PC-9 (cell line): ENCODE results near the gene BANP. TPM values are rescaled to one million over a fixed set of nuclear protein-coding genes. Genes with fewer than 3 reads are reported as not detected.
"Not testable (repeated sequence)": the region's sequence is repeated elsewhere in the genome, so short reads cannot be mapped to it uniquely, and the experiment has no call there.

Experiments used
- BruUV-seq: library from RNA; stranded (reverse); fragments of 400-500 nt; replicated peaks from 2 replicates; lab custom pipeline; 2021; lab: Mats Ljungman, UMichigan
- CTCF ChIA-PET: fragments of 300-600 bp; sonication (Branson Sonifier 250); formaldehyde crosslinking; loops from one replicate; lab custom pipeline; 2022; ENCODE audit warnings: antibody characterized with exemption; lab: Charles Lee
- POLR2A ChIA-PET: fragments of 300-600 bp; sonication (Branson Sonifier 250); formaldehyde crosslinking; loops from one replicate; lab custom pipeline; 2022; ENCODE audit warnings: antibody characterized with exemption; ENCODE audit not compliant: unreplicated experiment; lab: Charles Lee
- DNase-seq, 2 experiments: peaks; one replicate each; pipeline versions ENCODE4 v3.0.0 to v3.0.0-alpha.2; 2015 to 2022; ENCODE audit warnings: mixed read lengths in 1 of 2
- H2AFZ ChIP-seq: fragments of 200-600 bp; sonication (generic); 2 replicates; pipeline ENCODE4 v1.8.1; 2017; ENCODE audit warnings: antibody characterized with exemption
- H3F3A ChIP-seq: fragments of 200-600 bp; sonication (generic); 2 replicates; pipeline ENCODE4 v1.8.1; 2017; ENCODE audit warnings: antibody characterized with exemption, mild to moderate bottlenecking, low read depth; ENCODE audit not compliant: insufficient read depth
- H3K27ac ChIP-seq: fragments of 200-600 bp; sonication (generic); 2 replicates; pipeline ENCODE4 v1.6.1; 2016; ENCODE audit warnings: mixed run types
- H3K27me3 ChIP-seq: fragments of 200-600 bp; sonication (generic); 2 replicates; pipeline ENCODE4 v1.6.1; 2016; ENCODE audit warnings: low read depth, mixed run types; ENCODE audit not compliant: insufficient read depth
- H3K36me3 ChIP-seq: fragments of 200-600 bp; sonication (generic); 2 replicates; pipeline ENCODE4 v1.6.1; 2016; ENCODE audit warnings: low read depth, mixed run types
- H3K4me1 ChIP-seq: fragments of 200-600 bp; sonication (generic); replicated peaks from 2 replicates; pipeline ENCODE4 v1.6.1; 2016; ENCODE audit warnings: mixed run types; ENCODE audit not compliant: insufficient read depth
- H3K4me2 ChIP-seq: fragments of 200-600 bp; sonication (generic); 2 replicates; pipeline ENCODE4 v1.6.1; 2017; ENCODE audit warnings: mixed run types
- H3K4me3 ChIP-seq: fragments of 200-600 bp; sonication (generic); 2 replicates; pipeline ENCODE4 v1.6.1; 2016; ENCODE audit warnings: mixed run types
- H3K79me2 ChIP-seq: fragments of 200-600 bp; sonication (generic); 2 replicates; pipeline ENCODE4 v1.6.1; 2017; ENCODE audit warnings: low read depth, mixed run types
- H3K9me2 ChIP-seq: fragments of 200-600 bp; sonication (generic); 2 replicates; pipeline ENCODE4 v1.8.1; 2017; ENCODE audit warnings: mild to moderate bottlenecking; ENCODE audit not compliant: insufficient read depth
- H3K9me3 ChIP-seq: fragments of 200-600 bp; sonication (generic); 2 replicates; pipeline ENCODE4 v1.8.1; 2016; ENCODE audit warnings: low read depth; ENCODE audit not compliant: insufficient read depth
- H4K20me1 ChIP-seq: fragments of 200-600 bp; sonication (generic); 2 replicates; pipeline ENCODE4 v1.8.1; 2017; ENCODE audit not compliant: insufficient read depth
- CTCF ChIP-seq: fragments of 200-600 bp; sonication (generic); conservative IDR thresholded peaks from 2 replicates; pipeline ENCODE4 v1.6.1; 2017; ENCODE audit warnings: mixed run types, antibody characterized with exemption, mild to moderate bottlenecking, moderate library complexity
- EZH2 ChIP-seq: fragments of 200-600 bp; sonication (generic); IDR thresholded peaks from 2 replicates; pipeline ENCODE4 v1.8.0; 2017; ENCODE audit warnings: antibody characterized with exemption, low read depth
- intact Hi-C: fragments of 100-400 bp; cut with micrococcal nuclease; formaldehyde crosslinking; loops from one replicate; pipeline ENCODE4 v1.10.0; 2022; ENCODE audit not compliant: unreplicated experiment
- total RNA-seq: library from RNA; stranded (reverse); gene quantifications from 2 replicates; pipeline ENCODE4 v1.2.3, GENCODE V29; 2021

BANP gene
- total RNA-seq, 1 experiment from 2014 or later, result 73.2 TPM

- POLR2A ChIA-PET, H3K27me3 ChIP-seq, H3K9me2 ChIP-seq, H2AFZ ChIP-seq, H3K9me3 ChIP-seq, H3K79me2 ChIP-seq, H3K27ac ChIP-seq, H3K36me3 ChIP-seq, H3F3A ChIP-seq, BruUV-seq, CTCF ChIA-PET, H3K4me1 ChIP-seq, H3K4me2 ChIP-seq, H4K20me1 ChIP-seq, H3K4me3 ChIP-seq, intact Hi-C loops: not testable (repeated sequence)
- TF ChIP-seq CTCF, result peak; percentile 58; the same call in 1 of the 2 replicates
- peak in 1 of 2 experiments; percentile 15 for DNase-seq
These were observed 147.7 kb downstream of the BANP start for GRCh38 chr16:88098731-88099562.

GRCh38 chr16:88099563-88099890 lies 148.3 kb downstream of the BANP start:
- no peaks in the 10 kb centered on the region for H3K79me2 ChIP-seq
- intact Hi-C loops, result no loop called here
- no peak overlapping the region for H2AFZ ChIP-seq
- no TSS peak for BruUV-seq
- no peaks in the 10 kb centered on the region for H3K36me3 ChIP-seq
- H3K9me3 ChIP-seq, result no peaks in the 10 kb centered on the region
- H3K4me1 ChIP-seq, result no peaks in the 10 kb centered on the region
- no peak overlapping the region for H3K4me3 ChIP-seq
- no peaks in the 10 kb centered on the region for H3F3A ChIP-seq
- no peaks in the 10 kb centered on the region for H4K20me1 ChIP-seq
- DNase-seq, result no peak
- TF ChIP-seq CTCF (no peak), EZH2 (no peak)
- H3K4me2 ChIP-seq, result no peak overlapping the region
- H3K9me2 ChIP-seq, result no peaks in the 10 kb centered on the region
- CTCF ChIA-PET, result no interaction called here
- no peak overlapping the region for H3K27ac ChIP-seq
- no peaks in the 10 kb centered on the region for H3K27me3 ChIP-seq
- POLR2A ChIA-PET, result no interaction called here

- H3K27ac ChIP-seq, intact Hi-C loops, H3K9me3 ChIP-seq: not testable (repeated sequence)
These were observed 148.7 kb downstream of the BANP start for GRCh38 chr16:88099956-88100355.

GRCh38 chr16:88100801-88101622 lies 149.8 kb downstream of the BANP start:
- POLR2A ChIA-PET, H3K27ac ChIP-seq, H3F3A ChIP-seq, H3K9me3 ChIP-seq, H3K9me2 ChIP-seq, intact Hi-C loops, H3K4me1 ChIP-seq, H3K79me2 ChIP-seq, H3K4me3 ChIP-seq, H2AFZ ChIP-seq, BruUV-seq, H3K27me3 ChIP-seq, H3K4me2 ChIP-seq, CTCF ChIA-PET, H3K36me3 ChIP-seq, H4K20me1 ChIP-seq: not testable (repeated sequence)
- peak in 1 of 2 experiments; percentile 15 for DNase-seq

More at GRCh38 chr16:88099956-88100355, 148.7 kb downstream of the BANP start:
- BruUV-seq, H3F3A ChIP-seq, H3K79me2 ChIP-seq, H4K20me1 ChIP-seq, H3K4me1 ChIP-seq, CTCF ChIA-PET, H3K4me2 ChIP-seq, H2AFZ ChIP-seq, H3K36me3 ChIP-seq, DNase-seq, H3K4me3 ChIP-seq, POLR2A ChIA-PET, H3K27me3 ChIP-seq, H3K9me2 ChIP-seq: not testable (repeated sequence)

- H3K9me2 ChIP-seq, H3K4me1 ChIP-seq, H3K79me2 ChIP-seq, POLR2A ChIA-PET, H3F3A ChIP-seq, H3K4me3 ChIP-seq, intact Hi-C loops, H2AFZ ChIP-seq, H3K9me3 ChIP-seq, H3K27me3 ChIP-seq, CTCF ChIA-PET, H3K4me2 ChIP-seq, H3K27ac ChIP-seq, BruUV-seq, H3K36me3 ChIP-seq, DNase-seq, H4K20me1 ChIP-seq: not testable (repeated sequence)
These were observed 150.4 kb downstream of the BANP start for GRCh38 chr16:88101623-88102105.
